Activated T-helper 2 cell treated with anti-CD3 and anti-CD28 coated beads, Interferon-gamma antibody, Interleukin-2, Interleukin-4, amounts not matched to agents 10 μg/mL and 5 μg/mL and 100 μg/mL, durations not matched to agents 14 hours and 24 hours and 36 hours (primary cell): ENCODE measurements around the gene FAM222B. TPM values are rescaled to one million over a fixed set of nuclear protein-coding genes. Genes with fewer than 3 reads are reported as not detected.
"Not testable (repeated sequence)": the region's sequence is repeated elsewhere in the genome, so short reads cannot be mapped to it uniquely, and the experiment has no call there.

Experiments
- DNase-seq: peaks from one replicate; pipeline ENCODE4 v3.0.0; 2021; ENCODE audit warnings: low spot score
- H3K27ac Mint-ChIP-seq: one replicate; pipeline ENCODE4 v1.8.0; 2021; ENCODE audit warnings: mixed read lengths
- H3K27me3 Mint-ChIP-seq: one replicate; pipeline ENCODE4 v1.8.0; 2021; ENCODE audit warnings: low read depth, mixed read lengths
- H3K36me3 Mint-ChIP-seq: one replicate; pipeline ENCODE4 v1.8.0; 2021; ENCODE audit warnings: low read depth, mixed read lengths
- H3K4me1 Mint-ChIP-seq: one replicate; pipeline ENCODE4 v1.8.0; 2021; ENCODE audit warnings: low read depth, mixed read lengths
- H3K4me3 Mint-ChIP-seq: one replicate; pipeline ENCODE4 v1.8.0; 2021; ENCODE audit warnings: low read depth, mild to moderate bottlenecking, moderate library complexity, mixed read lengths
- H3K9me3 Mint-ChIP-seq: one replicate; pipeline ENCODE4 v1.8.0; 2021; ENCODE audit warnings: mixed read lengths
- intact Hi-C: fragments of 100-400 bp; cut with micrococcal nuclease; formaldehyde crosslinking; loops from one replicate; pipeline ENCODE4 v1.15.1; 2023
- total RNA-seq: library from RNA; stranded (reverse); gene quantifications from 2 replicates; pipeline ENCODE4 v1.2.3, GENCODE V29; 2022

The FAM222B gene
- total RNA-seq, 1 donor from 2014 or later, result 19.6 TPM

DNA sequence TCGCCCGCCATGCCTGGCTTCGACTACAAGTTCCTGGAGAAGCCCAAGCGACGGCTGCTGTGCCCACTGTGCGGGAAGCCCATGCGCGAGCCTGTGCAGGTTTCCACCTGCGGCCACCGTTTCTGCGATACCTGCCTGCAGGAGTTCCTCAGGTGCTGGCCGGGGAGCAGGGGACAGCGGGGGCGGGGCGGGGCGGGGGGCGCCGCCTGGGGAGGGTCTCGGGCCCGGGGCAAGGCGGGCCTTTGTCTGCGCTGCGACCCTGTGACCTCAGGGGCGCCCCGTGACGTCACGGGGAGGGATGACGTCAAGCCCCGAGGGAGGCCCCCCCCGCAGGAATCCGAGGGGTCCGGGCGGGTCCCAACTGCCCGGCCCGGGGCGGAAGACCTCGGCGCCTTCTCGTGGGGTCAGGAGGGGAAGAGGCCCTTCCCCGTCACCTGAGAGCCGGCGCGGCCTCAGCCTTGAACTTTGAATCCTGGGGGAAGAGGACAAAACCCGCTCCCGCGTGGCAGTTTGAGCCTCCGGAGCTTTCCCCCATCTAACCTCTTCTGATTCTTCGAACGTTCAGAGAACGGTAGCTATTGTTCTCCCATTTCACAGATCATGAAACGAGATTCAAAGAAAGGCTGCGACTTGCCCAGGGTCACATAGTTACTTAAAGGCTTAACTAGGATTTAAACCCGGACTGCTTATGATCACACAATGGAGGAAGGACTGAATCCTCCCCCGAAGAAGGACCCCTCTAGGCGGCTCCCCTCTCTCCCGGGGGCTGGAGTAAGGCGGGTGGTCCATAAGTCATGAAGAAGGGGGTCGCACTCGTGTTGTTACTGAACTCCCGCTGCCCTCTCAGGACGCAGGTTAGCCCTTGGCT lies 98.3 kb downstream of the FAM222B start:
- intact Hi-C loops, result no loop called here
- peak; percentile 46 for DNase-seq
- Mint-ChIP-seq H3K4me3 (peak overlapping the region; percentile 90), H3K27me3 (no peaks in the 10 kb centered on the region), H3K36me3 (peaks cover 55% of the 10 kb centered on the region), H3K9me3 (no peaks in the 10 kb centered on the region), H3K27ac (peak overlapping the region; percentile 81), H3K4me1 (peaks cover 23% of the 10 kb centered on the region)

- peak; percentile 70 for DNase-seq
- Mint-ChIP-seq H3K4me1 (peaks cover 27% of the 10 kb centered on the region), H3K27me3 (no peaks in the 10 kb centered on the region), H3K9me3 (peaks cover 1% of the 10 kb centered on the region), H3K27ac (peak within 1 kb of the TSS; percentile 81), H3K4me3 (peak within 1 kb of the TSS; percentile 90), H3K36me3 (peaks cover 53% of the 10 kb centered on the region)
- intact Hi-C loops, result loop anchor here (1.0 kb wide), 1 partner anchor 15 kb away; the partner anchor contains the start of gene NEK8
Observed at GRCh38 chr17:28743243-28744103, 99.1 kb downstream of the FAM222B start, which contains the start of gene TRAF4. TSS of gene TRAF4 (plus strand) at chr17:28744011. CDS start at chr17:28744113, 102 bp downstream.

DNA sequence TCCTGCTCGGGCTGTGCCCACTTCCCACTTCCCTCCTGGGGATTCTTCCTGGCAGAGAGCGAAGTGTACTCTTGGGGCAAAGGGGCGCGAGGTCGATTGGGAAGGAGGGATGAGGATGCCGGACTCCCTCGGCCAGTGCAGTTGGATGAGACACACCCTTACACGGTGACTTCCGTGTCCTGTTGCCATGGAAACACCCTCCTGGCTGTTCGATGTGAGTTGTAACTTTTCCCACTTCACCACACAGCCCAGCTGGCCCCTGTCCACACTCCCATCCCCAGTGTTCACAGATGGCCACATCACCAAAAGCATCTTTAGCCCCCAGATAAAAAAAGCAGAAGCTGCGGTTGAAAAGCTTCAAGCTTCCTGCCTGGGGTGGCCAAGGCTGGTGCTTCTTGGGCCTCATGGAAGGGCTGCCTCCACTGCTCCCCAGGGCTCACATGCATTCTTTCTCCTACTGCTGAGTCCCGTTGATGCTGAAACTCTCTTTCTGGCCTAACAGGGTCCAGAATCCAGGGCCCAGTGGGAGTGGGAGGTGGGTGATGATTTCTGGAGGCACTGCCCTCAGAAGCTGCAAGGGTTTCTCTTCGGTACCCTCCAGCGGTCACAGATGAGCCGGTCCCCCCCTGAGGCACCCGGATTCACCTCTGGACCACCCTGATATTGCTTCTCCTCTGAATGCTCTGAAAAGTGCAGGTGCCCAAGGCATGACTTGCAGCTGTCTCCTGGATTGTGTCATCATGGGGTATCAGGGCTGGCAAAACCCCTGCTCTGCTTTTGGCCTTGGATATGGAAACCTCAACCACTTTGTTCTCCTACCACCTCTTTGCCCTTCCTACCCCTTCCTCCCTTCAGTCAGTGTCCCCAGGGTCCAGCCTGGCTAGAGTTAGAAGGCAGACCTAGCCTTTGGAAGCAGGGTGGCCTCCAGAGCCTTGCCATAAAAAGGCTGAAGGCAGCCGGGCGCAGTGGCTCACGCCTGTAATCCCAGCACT lies 100.9 kb downstream of the FAM222B start:
- H3K9me3 Mint-ChIP-seq, result peaks cover 3% of the 10 kb centered on the region
- no peak for DNase-seq
- H3K36me3 Mint-ChIP-seq, result peaks cover 40% of the 10 kb centered on the region
- H3K27me3 Mint-ChIP-seq, result no peaks in the 10 kb centered on the region
- H3K4me3 Mint-ChIP-seq, result no peak overlapping the region
- peaks cover 32% of the 10 kb centered on the region for H3K4me1 Mint-ChIP-seq
- intact Hi-C loops, result no loop called here
- no peak overlapping the region for H3K27ac Mint-ChIP-seq

DNA sequence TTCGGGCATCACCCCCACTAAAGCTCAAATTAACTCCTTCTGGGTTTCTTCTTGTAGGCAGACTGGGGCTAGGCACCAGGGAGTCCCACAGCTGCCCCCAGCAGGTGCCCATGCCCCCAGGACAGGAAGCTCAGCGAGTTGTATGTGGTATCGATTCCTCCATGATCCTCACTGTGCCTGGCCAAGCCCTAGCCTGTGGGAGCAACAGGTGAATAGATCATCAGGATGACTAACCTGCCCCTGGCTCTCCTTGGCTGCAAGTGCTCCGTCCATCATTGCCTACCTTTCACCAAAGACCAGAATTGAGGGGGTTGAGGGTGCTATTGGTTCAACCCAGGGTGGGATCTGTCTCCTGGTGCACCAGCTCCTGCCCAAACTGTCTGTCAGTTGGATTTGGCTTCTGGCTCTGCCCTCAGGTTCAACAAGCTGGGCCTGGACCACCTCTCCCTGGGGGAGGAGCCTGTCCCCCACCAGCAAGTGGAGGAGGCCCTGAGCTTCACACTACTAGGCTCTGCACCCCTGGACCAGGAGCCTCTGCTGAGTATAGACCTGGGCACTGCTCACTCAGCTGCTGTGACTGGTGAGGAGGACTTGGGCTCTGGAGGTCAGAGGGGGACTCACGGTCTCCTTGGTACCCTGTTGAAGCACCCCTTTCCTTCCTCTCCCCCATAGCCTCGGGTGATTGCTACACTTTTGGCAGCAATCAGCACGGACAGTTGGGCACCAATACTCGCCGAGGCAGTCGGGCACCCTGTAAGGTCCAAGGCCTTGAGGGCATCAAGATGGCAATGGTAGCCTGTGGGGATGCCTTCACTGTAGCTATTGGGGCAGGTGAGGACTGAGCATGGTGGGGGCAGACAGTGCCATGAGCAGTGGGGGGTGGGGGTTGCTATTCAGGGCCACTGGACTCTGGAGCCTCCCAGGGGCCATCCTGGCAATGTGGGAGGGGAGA lies 101.9 kb downstream of the FAM222B start:
- intact Hi-C loops, result no loop called here
- H3K36me3 Mint-ChIP-seq, result peaks cover 30% of the 10 kb centered on the region
- H3K4me3 Mint-ChIP-seq, result no peak overlapping the region
- H3K27ac Mint-ChIP-seq, result no peak overlapping the region
- no peaks in the 10 kb centered on the region for H3K27me3 Mint-ChIP-seq
- peaks cover 3% of the 10 kb centered on the region for H3K9me3 Mint-ChIP-seq
- DNase-seq, result no peak
- peaks cover 32% of the 10 kb centered on the region for H3K4me1 Mint-ChIP-seq

GRCh38 chr17:28738680-28739384 lies 103.8 kb downstream of the FAM222B start:
- Mint-ChIP-seq H3K27me3 (no peaks in the 10 kb centered on the region), H3K27ac (peak overlapping the region; percentile 67)
- intact Hi-C loops, result no loop called here

DNA sequence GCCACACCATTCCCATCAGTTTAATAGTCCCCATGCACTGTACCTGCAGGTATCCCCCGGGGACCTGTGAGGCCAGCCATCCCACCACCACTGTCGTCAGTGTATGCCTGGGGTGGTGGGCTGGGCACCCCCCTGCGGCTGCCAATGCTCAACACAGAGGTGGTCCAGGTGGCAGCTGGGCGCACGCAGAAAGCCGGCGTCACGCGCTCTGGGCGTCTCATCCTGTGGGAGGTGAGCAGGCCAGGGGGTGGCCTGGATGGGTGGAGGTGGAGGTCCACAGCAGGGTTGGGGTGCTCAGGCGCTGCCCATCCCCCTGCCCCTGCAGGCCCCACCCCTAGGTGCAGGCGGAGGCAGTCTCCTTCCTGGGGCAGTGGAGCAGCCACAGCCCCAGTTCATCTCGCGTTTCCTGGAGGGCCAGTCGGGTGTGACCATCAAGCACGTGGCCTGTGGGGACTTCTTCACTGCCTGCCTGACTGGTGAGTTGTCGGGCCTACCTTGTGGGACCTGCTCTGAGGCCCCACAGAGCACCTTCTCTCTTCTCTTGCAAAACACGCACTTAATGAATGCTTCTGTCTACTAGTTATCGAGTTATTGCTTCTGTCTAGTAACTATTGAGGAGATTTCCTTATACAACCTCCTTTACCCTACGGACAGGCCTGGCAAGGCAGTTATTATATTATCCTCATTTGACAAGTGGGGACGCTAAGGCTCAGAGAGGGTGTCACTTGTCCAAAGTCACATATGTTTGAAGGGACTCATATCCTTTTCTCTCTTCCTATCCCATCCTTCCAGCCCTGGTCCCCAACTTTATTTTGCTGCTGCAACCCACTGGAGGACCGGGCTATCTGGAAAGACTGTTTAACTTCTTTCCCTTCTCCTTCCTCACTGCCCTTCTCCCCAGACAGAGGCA lies 104.6 kb downstream of the FAM222B start:
- Mint-ChIP-seq H3K36me3 (peaks cover 18% of the 10 kb centered on the region), H3K27me3 (no peaks in the 10 kb centered on the region), H3K27ac (peak overlapping the region; percentile 62), H3K4me3 (peak overlapping the region; percentile 42), H3K9me3 (peaks cover 3% of the 10 kb centered on the region), H3K4me1 (peaks cover 37% of the 10 kb centered on the region)
- intact Hi-C loops, result no loop called here
- no peak for DNase-seq

More at GRCh38 chr17:28738680-28739384, 103.8 kb downstream of the FAM222B start:
- DNase-seq, result no peak
- peak overlapping the region; percentile 42 for H3K4me3 Mint-ChIP-seq
- H3K36me3 Mint-ChIP-seq, result peaks cover 18% of the 10 kb centered on the region
- peaks cover 39% of the 10 kb centered on the region for H3K4me1 Mint-ChIP-seq
- H3K9me3 Mint-ChIP-seq, result peaks cover 3% of the 10 kb centered on the region

GRCh38 chr17:28737316-28737715 lies 105.3 kb downstream of the FAM222B start:
- Mint-ChIP-seq H3K27me3 (no peaks in the 10 kb centered on the region), H3K4me3 (no peak overlapping the region), H3K9me3 (peaks cover 3% of the 10 kb centered on the region), H3K36me3 (peaks cover 18% of the 10 kb centered on the region), H3K4me1 (peaks cover 36% of the 10 kb centered on the region), H3K27ac (no peak overlapping the region)
- DNase-seq, result no peak
- intact Hi-C loops, result no loop called here

- H3K4me3 Mint-ChIP-seq, H3K27me3 Mint-ChIP-seq, DNase-seq, H3K9me3 Mint-ChIP-seq, intact Hi-C loops: not testable (repeated sequence)
- peaks cover 18% of the 10 kb centered on the region for H3K36me3 Mint-ChIP-seq
- peak overlapping the region; percentile 55 for H3K27ac Mint-ChIP-seq
- peaks cover 31% of the 10 kb centered on the region for H3K4me1 Mint-ChIP-seq
Observed at GRCh38 chr17:28735913-28736769, 106.4 kb downstream of the FAM222B start.

DNA sequence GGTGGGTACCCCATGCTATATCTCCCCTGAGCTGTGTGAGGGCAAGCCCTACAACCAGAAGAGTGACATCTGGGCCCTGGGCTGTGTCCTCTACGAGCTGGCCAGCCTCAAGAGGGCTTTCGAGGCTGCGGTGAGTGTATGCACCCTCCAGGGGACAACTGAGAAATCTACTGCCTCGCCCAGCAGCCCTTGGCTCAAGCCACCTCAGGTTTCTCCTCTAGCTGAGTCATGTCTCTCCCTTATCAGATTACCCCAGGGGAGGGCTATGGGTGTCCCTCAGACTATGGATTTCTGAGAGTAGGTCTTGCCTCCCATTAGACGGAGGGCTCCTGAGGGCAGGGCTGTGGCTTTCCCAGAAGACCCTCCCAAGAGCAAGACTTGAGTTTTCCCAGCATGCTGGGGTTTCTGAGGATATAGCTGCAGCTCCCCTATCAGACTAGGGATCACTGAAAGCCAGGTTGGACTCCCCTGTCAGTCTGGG lies 107.3 kb downstream of the FAM222B start:
- no peak overlapping the region for H3K4me3 Mint-ChIP-seq
- no peak overlapping the region for H3K27ac Mint-ChIP-seq
- no peaks in the 10 kb centered on the region for H3K27me3 Mint-ChIP-seq
- intact Hi-C loops, result no loop called here
- peaks cover 14% of the 10 kb centered on the region for H3K36me3 Mint-ChIP-seq
- H3K4me1 Mint-ChIP-seq, result peaks cover 27% of the 10 kb centered on the region
- DNase-seq, result no peak
- peaks cover 3% of the 10 kb centered on the region for H3K9me3 Mint-ChIP-seq
